CD4-positive, alpha-beta T cell treated with Interleukin-6 at 100 ng/mL for 8 hours (primary cell): ENCODE results near the gene ATG2B.
"Not testable (repeated sequence)": the region's sequence is repeated elsewhere in the genome, so short reads cannot be mapped to it uniquely, and the experiment has no call there.

ENCODE experiments used
- DNase-seq: peaks from one replicate; pipeline ENCODE4 v3.0.0-alpha.2; 2020; ENCODE audit warnings: mixed read lengths, low spot score

The ATG2B gene

GRCh38 chr14:96252323-96252998 lies 110.7 kb downstream of the ATG2B start:
- DNase-seq: no peak

DNA sequence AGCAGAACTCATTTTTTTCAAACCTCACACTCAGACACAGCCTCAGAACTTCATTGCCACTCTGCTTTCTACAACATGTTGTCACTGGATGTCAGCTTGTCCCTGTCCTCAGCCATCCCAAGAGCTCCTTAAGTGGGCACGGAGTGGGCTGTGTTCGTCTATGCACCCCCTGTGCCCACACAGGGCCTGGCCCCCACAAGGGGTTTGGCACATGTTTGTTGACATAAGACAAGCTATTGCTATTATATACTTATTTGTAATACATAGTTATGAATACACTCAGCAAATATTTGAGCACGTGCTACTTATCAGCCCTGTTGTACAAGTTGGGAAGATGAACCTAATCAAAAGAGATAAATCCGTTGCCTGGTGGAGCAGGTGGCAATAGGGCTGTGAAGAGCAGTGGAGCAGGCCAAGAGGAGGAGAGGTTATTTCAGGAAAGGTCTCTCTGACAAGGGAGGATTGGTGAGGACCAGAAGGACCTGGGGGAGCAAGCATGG lies 111.4 kb downstream of the ATG2B start:
- DNase-seq: no peak

- no peak for DNase-seq
Measured at GRCh38 chr14:96250485-96250884, 112.7 kb downstream of the ATG2B start.

- DNase-seq: no peak
Measured at GRCh38 chr14:96249029-96249428, 114.1 kb downstream of the ATG2B start.

DNA sequence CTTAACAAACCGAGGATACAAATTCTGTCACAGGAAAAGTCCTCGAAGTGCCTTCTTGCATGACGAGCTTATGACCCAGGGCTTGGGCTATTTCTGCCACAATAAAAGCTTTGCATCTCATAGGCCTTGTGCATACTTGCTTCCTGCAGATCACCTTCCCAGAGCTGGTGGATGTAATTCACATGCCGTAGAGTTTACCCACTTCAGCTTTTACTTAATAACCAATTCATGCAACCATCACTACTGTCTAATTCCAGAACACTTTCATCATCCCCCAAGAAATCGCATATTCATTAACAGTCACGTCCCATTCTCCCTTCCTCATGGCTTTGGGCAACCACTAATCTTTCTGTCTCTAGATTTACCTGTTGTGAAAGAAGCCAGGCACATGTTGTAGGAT lies 116.1 kb downstream of the ATG2B start:
- no peak for DNase-seq

GRCh38 chr14:96246539-96246847 lies 116.6 kb downstream of the ATG2B start:
- no peak for DNase-seq

- DNase-seq: no peak
Measured at GRCh38 chr14:96245710-96246538, 117.2 kb downstream of the ATG2B start.

DNA sequence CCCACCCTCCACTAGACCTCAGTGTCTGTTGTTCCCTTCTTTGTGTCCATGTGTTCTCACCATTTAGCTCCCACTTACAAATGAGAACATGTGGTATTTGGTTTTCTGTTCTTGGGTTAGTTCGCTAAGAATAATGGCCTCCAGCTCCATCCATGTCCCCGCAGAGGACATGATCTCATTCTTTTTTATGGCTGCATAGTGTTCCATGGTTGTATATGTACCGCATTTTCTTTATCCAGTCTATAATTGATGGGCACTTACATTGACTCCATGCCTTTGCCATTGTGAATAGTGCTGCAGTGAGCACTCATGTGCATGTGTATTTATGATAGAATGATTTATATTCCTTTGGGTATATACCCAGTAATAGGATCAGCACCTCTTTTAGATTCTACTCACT lies 118.1 kb downstream of the ATG2B start:
- DNase-seq: not testable (repeated sequence)

- DNase-seq: no peak
Measured at GRCh38 chr14:96243785-96244184, 119.4 kb downstream of the ATG2B start.

DNA sequence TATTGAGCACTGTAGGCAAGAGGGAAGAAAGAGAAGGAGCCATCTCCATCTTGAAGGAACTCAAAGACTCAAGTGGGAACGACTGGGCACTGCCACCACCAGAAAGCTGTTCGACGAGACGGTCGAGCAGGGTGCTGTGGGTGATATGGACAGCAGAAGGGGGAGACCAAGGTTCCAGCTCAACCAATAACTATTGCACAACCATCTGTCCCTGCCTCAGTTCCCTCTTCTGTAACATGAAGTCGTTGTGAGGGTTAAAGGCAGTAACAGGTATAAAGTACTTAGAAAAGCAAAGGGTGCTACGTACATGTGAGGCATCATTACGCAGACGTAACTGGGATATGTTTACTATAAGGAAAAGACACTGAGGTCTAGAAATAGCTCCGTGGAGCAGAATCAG lies 121.0 kb downstream of the ATG2B start:
- DNase-seq: no peak

- DNase-seq: no peak
Measured at GRCh38 chr14:96240641-96241040, 122.5 kb downstream of the ATG2B start.

DNA sequence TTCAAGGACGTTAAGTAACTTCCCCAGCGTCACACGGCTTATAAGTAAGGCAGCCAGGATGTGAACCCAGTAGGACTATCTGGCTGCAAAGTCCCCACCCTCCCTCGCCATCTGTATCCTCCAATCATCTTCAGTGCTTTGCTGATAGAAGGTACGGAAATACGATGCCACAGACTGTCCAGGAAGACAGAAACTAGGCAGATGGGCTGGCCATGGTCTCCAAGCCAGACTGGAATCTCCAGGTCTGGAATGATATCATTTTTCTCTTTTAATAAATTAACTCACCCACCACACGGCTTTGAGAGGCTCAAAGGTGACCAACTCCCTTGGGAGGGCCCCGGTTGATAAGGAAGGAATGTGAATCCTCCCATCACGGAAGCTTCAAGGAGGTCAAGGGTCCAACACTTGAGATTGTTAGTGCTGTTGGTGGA lies 123.4 kb downstream of the ATG2B start:
- DNase-seq: no peak

- no peak for DNase-seq
Measured at GRCh38 chr14:96238676-96239265, 124.4 kb downstream of the ATG2B start.

DNA sequence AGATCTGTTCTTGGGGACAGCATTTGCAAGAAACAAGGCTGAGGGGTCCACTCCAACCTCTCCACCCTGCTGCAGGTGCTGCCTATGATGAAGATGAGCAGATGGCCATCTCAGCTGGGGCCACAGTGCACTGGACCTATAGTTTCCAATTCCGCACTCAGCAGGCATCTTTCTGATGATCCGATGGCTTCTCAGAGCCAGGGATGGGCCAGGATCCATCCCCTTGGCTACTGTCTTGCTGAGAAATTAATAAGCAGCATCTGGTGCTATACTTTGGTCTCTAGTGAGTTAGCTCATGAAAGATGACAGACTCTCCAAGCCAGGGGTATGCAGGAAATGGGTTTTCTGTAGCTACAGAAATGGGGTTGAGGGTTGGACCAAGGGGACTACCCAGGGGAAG lies 125.5 kb downstream of the ATG2B start:
- no peak for DNase-seq

DNA sequence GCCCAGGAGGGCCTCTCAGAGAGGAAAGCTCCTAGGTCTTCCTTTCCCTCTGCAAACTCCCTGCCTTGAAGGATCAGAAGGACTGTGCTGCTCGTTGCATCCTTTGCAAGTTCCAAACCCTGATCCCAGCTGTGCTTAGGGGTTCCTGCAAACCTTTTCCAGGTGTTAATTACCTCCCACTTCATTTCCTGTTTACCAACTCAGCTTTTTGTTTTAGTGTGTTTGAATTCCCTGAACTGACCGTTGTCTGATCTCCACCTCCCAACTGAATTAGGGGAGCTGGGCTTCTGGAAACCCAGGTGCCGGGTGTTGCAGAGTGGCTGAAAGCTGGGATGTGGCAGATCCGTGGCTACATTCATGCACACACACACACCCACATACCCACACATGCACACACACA lies 127.7 kb downstream of the ATG2B start:
- DNase-seq: no peak

GRCh38 chr14:96233661-96234060 lies 129.5 kb downstream of the ATG2B start:
- no peak for DNase-seq

- no peak for DNase-seq
Measured at GRCh38 chr14:96232506-96232905, 130.6 kb downstream of the ATG2B start.

- DNase-seq: no peak
Measured at GRCh38 chr14:96231526-96232130, 131.5 kb downstream of the ATG2B start.

GRCh38 chr14:96231056-96231455 lies 132.1 kb downstream of the ATG2B start:
- no peak for DNase-seq

- no peak for DNase-seq
Measured at GRCh38 chr14:96229315-96229714, 133.8 kb downstream of the ATG2B start.
